GM12878 (cell line): ENCODE data around the gene EHBP1. TPM values are rescaled to one million over a fixed set of nuclear protein-coding genes. Genes with fewer than 3 reads are reported as not detected.

Experiments
- BCL11A ChIP-seq: IDR thresholded peaks from 2 replicates; pipeline ENCODE4 v1.6.1; 2011; ENCODE audit warnings: low read depth, low read length
- CHD1 ChIP-seq: IDR thresholded peaks from 2 replicates; pipeline ENCODE4 v1.6.1; 2012; ENCODE audit warnings: low read depth, low read length, improper control_type of control experiment
- CREB1 ChIP-seq: IDR thresholded peaks from 2 replicates; pipeline ENCODE4 v1.6.1; 2012; ENCODE audit warnings: low read depth, mild to moderate bottlenecking, inconsistent platforms
- CREM ChIP-seq: IDR thresholded peaks from 2 replicates; pipeline ENCODE4 v1.6.1; 2014; ENCODE audit warnings: antibody characterized with exemption, low read depth
- EGR1 ChIP-seq, 2 experiments: IDR thresholded peaks; 1 replicate in 1 of 2; 2 replicates in 1 of 2; pipeline ENCODE4 v1.6.1; 2011 to 2012; ENCODE audit warnings: low read depth in 2 of 2, low read length in 2 of 2, borderline replicate concordance in 1 of 2, mild to moderate bottlenecking in 1 of 2, moderate library complexity in 1 of 2
- EP300 ChIP-seq, 2 experiments: fragments of 150-350 bp in 1 of 2; IDR thresholded peaks; 2 replicates each; pipeline ENCODE4 v1.6.1; 2011 to 2012; ENCODE audit warnings: low read depth in 2 of 2, low read length in 2 of 2, borderline replicate concordance in 1 of 2, improper control_type of control experiment in 1 of 2, inconsistent platforms in 1 of 2; ENCODE audit not compliant: control insufficient read depth in 1 of 2
- EZH2 ChIP-seq: IDR thresholded peaks from 2 replicates; pipeline ENCODE4 v1.6.1; 2012; ENCODE audit warnings: low read depth, mild to moderate bottlenecking, control low read depth, inconsistent platforms, low read length, borderline replicate concordance; ENCODE audit not compliant: control insufficient read depth
- IKZF1 ChIP-seq: fragments of 450-650 bp; conservative IDR thresholded peaks from 2 replicates; pipeline ENCODE4 v1.6.1; 2017; ENCODE audit warnings: antibody characterized with exemption, mild to moderate bottlenecking
- IRF4 ChIP-seq: IDR thresholded peaks from 2 replicates; pipeline ENCODE4 v1.6.1; 2011; ENCODE audit warnings: low read depth, low read length
- JUNB ChIP-seq: IDR thresholded peaks from 2 replicates; pipeline ENCODE4 v1.6.1; 2016; ENCODE audit warnings: antibody characterized with exemption, mild to moderate bottlenecking
- JUND ChIP-seq: IDR thresholded peaks from 2 replicates; pipeline ENCODE4 v1.6.1; 2012; ENCODE audit warnings: low read depth, mild to moderate bottlenecking, low read length, improper control_type of control experiment, moderate library complexity
- KLF5 ChIP-seq: fragments of 450-650 bp; IDR thresholded peaks from 2 replicates; pipeline ENCODE4 v1.6.1; 2014; ENCODE audit warnings: mild to moderate bottlenecking; ENCODE audit not compliant: partially characterized antibody
- LARP7 ChIP-seq: fragments of 450-650 bp; IDR thresholded peaks from 2 replicates; pipeline ENCODE4 v1.6.1; 2017; ENCODE audit warnings: mild to moderate bottlenecking
- NFXL1 ChIP-seq: fragments of 450-650 bp; IDR thresholded peaks from 2 replicates; pipeline ENCODE4 v1.6.1; 2017; ENCODE audit warnings: antibody characterized with exemption, mild to moderate bottlenecking, borderline replicate concordance
- NKRF ChIP-seq: fragments of 450-650 bp; conservative IDR thresholded peaks from 2 replicates; pipeline ENCODE4 v1.6.1; 2017; ENCODE audit warnings: mild to moderate bottlenecking, moderate library complexity
- RAD21 ChIP-seq: IDR thresholded peaks from 2 replicates; pipeline ENCODE4 v1.6.1; 2011; ENCODE audit warnings: mild to moderate bottlenecking, low read depth, low read length, moderate library complexity; ENCODE audit not compliant: insufficient read depth
- RBBP5 ChIP-seq: fragments of 200-600 bp; sonication (generic); conservative IDR thresholded peaks from 2 replicates; pipeline ENCODE4 v1.6.1; 2016
- RCOR1 ChIP-seq: conservative IDR thresholded peaks from 2 replicates; pipeline ENCODE4 v1.6.1; 2012; ENCODE audit warnings: low read depth, low read length, improper control_type of control experiment
- STAT3 ChIP-seq: IDR thresholded peaks from 2 replicates; pipeline ENCODE4 v1.6.1; 2011; ENCODE audit warnings: low read depth, low read length, improper control_type of control experiment
- TARDBP ChIP-seq: IDR thresholded peaks from 2 replicates; pipeline ENCODE4 v1.6.1; 2016; ENCODE audit warnings: borderline replicate concordance
- TCF3 ChIP-seq: IDR thresholded peaks from 2 replicates; pipeline ENCODE4 v1.6.1; 2012; ENCODE audit warnings: low read depth, mild to moderate bottlenecking, low read length, borderline replicate concordance; ENCODE audit not compliant: insufficient read depth
- ZNF384 ChIP-seq: IDR thresholded peaks from 2 replicates; pipeline ENCODE4 v1.6.1; 2012; ENCODE audit warnings: low read depth, mild to moderate bottlenecking, low read length, improper control_type of control experiment, borderline replicate concordance
- ZZZ3 ChIP-seq: IDR thresholded peaks from 2 replicates; pipeline ENCODE4 v1.6.1; 2011; ENCODE audit warnings: low read depth; ENCODE audit not compliant: control insufficient read depth, insufficient read length
- polyA plus RNA-seq, 11 experiments: library from polyadenylated mRNA; depleted of rRNA in 4 of 11; unstranded in 6 of 11; stranded (reverse) in 5 of 11; fragments of >200 nt; fragmentation: Nextera tagmentation in 4 of 11; fragmentation: Illumina TruSeq in 1 of 11; extraction: Ambion mirVana in 4 of 11; extraction: Trizol in 1 of 11; gene quantifications; 1 replicate in 1 of 11; 2 replicates in 10 of 11; pipeline versions ENCODE4 v1.2.1 to v1.2.3, GENCODE V29; 2011 to 2016; ENCODE audit warnings: inconsistent platforms in 2 of 11, missing spikeins in 2 of 11, low read depth in 1 of 11
- total RNA-seq, 4 experiments: library from RNA; depleted of rRNA in 3 of 4; stranded (reverse); fragments of >200 nt in 3 of 4; fragmentation: Illumina TruSeq in 1 of 4; extraction: Trizol in 1 of 4; gene quantifications; 2 replicates each; pipeline versions ENCODE4 v1.2.1 to v1.2.3, GENCODE V29; 2013 to 2021
- TF ChIP-seq, protein P1 (sequence below): fragments of 450-650 bp; IDR thresholded peaks from 2 replicates; pipeline ENCODE4 v1.6.1; 2016; ENCODE audit warnings: mild to moderate bottlenecking
- TF ChIP-seq, protein P2 (sequence below): IDR thresholded peaks from 2 replicates; pipeline ENCODE4 v1.6.1; 2011; ENCODE audit warnings: mild to moderate bottlenecking, low read depth, low read length, moderate library complexity; ENCODE audit not compliant: insufficient replicate concordance
- TF ChIP-seq, protein P3 (sequence below): fragments of 450-650 bp; IDR thresholded peaks from 2 replicates; pipeline ENCODE4 v1.6.1; 2017; ENCODE audit warnings: borderline replicate concordance

EHBP1 gene
- total and polyA plus RNA-seq, 10 of the 15 experiments (the other 5 are each of a cell fraction or from before 2014, with no cell fraction given): 5.7 to 26.1 (median 13.6) TPM

DNA sequence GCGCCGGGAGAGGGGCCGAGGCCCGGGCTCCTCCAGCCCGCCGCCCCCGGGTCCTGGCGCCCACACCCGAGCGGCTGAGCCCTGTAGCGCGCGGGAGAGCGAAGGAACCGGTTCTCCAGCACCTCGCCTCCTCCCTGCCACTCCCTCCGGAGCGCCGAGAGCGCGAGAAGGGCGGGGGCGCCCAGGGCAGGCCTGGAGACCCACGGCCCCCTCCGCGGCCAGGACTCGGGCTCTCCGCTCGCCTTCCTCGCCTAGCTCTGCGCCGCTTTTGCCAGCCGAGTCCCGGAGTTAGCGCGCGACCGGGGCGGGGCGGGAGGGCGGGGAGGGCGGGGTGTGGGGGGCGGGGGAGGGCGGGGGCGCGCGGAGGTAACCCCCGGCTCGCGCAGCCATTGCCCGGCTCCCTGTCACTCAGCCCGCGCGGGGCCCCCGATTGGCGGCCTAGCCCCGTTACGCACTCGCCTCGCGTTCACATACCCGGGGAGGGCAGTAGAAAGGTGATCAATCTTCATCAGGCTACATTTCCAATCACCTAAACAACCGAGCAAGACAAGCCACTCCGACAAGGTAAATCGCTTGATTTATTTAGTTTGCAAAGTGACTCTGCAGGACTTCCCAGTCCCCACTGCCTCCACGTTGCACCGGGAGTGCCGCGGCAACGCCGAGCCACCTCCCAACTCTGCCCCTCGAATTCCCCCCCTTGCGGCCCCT is 345.0 kb downstream of the EHBP1 start, which contains the start of gene OTX1 (continued):
- TF ChIP-seq, protein P1, sequence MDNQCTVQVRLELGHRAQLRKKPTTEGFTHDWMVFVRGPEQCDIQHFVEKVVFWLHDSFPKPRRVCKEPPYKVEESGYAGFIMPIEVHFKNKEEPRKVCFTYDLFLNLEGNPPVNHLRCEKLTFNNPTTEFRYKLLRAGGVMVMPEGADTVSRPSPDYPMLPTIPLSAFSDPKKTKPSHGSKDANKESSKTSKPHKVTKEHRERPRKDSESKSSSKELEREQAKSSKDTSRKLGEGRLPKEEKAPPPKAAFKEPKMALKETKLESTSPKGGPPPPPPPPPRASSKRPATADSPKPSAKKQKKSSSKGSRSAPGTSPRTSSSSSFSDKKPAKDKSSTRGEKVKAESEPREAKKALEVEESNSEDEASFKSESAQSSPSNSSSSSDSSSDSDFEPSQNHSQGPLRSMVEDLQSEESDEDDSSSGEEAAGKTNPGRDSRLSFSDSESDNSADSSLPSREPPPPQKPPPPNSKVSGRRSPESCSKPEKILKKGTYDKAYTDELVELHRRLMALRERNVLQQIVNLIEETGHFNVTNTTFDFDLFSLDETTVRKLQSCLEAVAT: 0 out of 2 replicates have a peak, but pooled peaks have one; percentile 42
- TF ChIP-seq KLF5 (no peak), CREM (peak; percentile 64; the same call in 1 of the 2 replicates), RAD21 (no peak), TCF3 (no peak), JUNB (no peak), IRF4 (no peak), EGR1 (IDR thresholded peaks at IDR 0.05; ENCODE audit: borderline replicate concordance in 1 of 2, low read depth in 2 of 2, low read length in 2 of 2) (peak in 1 of 2 experiments; percentile 50; a peak in 1 of 3 replicates), CHD1 (no peak), IKZF1 (peak; percentile 66), RBBP5 (no peak), EP300 (IDR thresholded peaks at IDR 0.05; ENCODE audit: borderline replicate concordance in 1 of 2, control insufficient read depth in 1 of 2, low read depth in 2 of 2, low read length in 2 of 2) (no peak), NFXL1 (no peak), RCOR1 (no peak), BCL11A (no peak), JUND (no peak), STAT3 (no peak), ZNF384 (no peak), LARP7 (peak; percentile 92), TARDBP (0 out of 2 replicates have a peak, but pooled peaks have one; percentile 25), EZH2 (no peak), CREB1 (peak; percentile 80; the same call in 1 of the 2 replicates), NKRF (peak; percentile 67; the same call in 1 of the 2 replicates), ZZZ3 (no peak)
- TF ChIP-seq, protein P2, sequence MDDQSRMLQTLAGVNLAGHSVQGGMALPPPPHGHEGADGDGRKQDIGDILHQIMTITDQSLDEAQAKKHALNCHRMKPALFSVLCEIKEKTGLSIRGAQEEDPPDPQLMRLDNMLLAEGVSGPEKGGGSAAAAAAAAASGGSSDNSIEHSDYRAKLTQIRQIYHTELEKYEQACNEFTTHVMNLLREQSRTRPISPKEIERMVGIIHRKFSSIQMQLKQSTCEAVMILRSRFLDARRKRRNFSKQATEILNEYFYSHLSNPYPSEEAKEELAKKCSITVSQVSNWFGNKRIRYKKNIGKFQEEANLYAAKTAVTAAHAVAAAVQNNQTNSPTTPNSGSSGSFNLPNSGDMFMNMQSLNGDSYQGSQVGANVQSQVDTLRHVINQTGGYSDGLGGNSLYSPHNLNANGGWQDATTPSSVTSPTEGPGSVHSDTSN: peak; percentile 95
- TF ChIP-seq, protein P3, sequence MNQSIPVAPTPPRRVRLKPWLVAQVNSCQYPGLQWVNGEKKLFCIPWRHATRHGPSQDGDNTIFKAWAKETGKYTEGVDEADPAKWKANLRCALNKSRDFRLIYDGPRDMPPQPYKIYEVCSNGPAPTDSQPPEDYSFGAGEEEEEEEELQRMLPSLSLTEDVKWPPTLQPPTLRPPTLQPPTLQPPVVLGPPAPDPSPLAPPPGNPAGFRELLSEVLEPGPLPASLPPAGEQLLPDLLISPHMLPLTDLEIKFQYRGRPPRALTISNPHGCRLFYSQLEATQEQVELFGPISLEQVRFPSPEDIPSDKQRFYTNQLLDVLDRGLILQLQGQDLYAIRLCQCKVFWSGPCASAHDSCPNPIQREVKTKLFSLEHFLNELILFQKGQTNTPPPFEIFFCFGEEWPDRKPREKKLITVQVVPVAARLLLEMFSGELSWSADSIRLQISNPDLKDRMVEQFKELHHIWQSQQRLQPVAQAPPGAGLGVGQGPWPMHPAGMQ: no peak
